Stimulated activated CD4-positive, alpha-beta T cell treated with anti-CD3 and anti-CD28 coated beads, Interleukin-1b, Interleukin-23, amount 100 ng/mL, for 1 hour (primary cell): ENCODE results near the gene SP3.
"Not testable (repeated sequence)": the region's sequence is repeated elsewhere in the genome, so short reads cannot be mapped to it uniquely, and the experiment has no call there.

Experiments
- DNase-seq, 2 donors: peaks; one replicate each; pipeline ENCODE4 v3.0.0-alpha.2; 2020; ENCODE audit warnings: low read depth in 2 of 2

Gene SP3

DNA sequence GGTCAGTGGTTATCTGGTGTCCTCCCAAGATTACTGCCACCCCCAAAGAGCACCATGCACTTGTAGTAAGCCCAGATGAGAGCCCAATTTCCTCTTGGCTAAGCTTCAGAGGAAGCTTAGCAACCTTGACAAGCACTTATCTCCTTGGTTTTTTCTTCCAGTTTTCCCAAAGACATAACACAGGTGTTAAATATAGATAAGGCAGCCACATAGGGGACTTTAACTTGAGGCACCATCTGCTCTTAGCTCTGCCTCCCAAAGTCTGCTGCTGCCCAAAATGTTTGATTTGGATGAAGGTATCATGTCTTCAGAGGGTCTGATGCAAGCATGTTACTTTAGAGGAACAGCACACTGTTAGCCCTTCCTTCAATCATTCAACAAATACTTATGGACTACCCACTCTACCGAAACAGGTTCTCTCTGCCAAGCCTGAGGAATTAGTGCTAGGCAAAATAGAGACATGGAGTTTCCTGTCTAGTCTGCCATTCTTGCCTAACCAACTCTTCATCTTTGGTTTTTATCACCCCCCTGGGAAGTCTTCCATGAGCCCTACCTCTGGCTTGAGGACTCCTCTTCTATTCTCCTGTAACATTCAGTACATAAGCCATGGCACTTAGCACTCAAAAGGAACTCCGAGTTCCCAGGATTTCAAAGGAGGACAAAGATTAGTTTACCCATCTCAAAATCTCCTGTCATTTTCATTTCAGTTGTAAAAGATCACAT is 73.7 kb downstream of the SP3 start:
- no peak for DNase-seq

DNA sequence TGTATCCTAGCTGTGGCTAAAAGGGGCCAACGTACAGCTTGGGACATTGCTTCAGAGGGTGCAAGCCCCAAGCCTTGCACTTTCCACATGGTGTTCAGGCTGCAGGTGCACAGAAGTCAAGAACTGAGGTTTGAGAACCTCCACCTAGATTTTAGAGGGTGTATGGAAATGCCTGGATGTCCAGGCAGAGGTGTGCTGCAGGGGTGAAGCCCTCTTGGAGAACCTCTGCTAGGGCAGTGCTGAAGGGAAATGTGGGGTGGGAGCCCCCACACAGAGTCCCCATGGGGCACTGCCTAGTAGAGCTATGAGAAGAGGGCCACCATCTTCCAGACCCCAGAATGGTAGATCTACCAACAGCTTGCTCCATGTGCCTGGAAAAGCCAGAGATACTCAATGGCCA is 75.7 kb downstream of the SP3 start:
- not testable (repeated sequence) for DNase-seq

DNA sequence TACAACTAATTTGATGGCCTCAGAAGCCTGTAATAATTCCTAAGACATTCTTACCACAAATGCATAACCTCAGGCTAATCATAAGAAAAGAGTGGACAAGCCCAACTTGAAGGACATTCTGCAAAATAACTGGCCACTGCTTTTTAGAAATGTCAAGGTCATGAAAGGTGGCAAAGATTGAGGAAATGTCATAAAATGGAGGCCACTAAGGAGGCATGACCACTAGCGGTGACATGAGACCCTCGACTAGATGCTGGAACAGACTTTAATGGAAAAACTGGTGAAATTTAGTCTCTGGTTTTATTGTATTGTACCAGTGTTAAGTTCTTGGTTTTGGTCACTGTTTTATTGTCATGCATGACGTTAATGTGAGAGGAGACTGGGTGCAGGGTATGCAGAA is 78.6 kb downstream of the SP3 start:
- no peak for DNase-seq

DNA sequence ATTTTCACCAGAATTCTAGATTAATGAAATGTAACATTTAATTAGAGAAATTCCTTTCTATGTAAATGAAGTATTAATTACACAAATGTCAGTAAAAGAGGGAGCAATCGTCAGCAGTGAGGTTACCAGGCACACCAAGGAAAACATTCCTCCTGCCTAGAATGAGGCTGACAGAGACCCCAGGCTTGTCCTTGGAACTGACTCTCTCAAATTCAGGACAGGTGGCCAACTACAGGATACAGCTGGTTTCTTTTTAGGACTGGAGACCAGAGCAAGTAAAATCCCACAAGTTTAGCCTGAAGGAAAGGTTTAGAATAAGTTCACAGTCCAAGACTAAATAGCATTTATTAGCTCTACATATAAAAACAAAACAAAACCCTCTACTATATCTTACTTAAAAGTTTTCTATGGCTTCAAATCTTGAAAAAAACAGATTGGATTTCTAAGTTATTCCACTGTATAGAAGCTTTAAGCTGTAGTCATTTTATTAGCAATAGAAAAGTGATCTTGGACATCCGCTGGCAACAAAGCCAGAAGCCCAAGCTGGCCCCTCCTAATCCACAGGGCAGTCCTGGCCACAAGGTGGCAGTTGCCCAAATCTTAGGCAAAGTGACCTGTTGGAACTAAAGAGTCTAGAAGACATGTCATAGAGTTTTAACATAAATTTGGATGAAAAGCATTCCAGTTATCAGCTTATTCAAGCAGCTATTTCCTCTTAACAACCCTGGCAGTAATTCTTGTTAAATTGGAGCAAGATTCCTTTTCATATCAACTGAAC is 81.0 kb downstream of the SP3 start:
- no peak for DNase-seq

DNA sequence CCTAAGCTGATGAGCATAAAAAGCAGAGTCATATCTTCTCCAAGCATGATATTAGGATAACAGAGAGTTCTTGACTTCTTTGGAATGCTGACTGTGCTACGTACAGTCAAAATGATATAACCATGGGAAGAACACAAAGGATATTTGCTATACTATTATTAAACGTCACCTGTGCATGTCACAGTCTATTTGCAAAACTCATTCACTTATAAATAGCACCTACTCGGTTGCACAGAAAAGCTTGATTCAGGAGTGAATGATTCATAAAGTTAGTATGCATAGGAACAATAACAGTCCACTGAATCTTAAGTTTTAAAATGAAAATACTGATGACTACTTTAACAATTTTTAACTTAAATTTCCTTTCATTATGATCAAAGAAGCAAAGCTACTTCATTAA is 83.3 kb downstream of the SP3 start:
- no peak for DNase-seq

DNA sequence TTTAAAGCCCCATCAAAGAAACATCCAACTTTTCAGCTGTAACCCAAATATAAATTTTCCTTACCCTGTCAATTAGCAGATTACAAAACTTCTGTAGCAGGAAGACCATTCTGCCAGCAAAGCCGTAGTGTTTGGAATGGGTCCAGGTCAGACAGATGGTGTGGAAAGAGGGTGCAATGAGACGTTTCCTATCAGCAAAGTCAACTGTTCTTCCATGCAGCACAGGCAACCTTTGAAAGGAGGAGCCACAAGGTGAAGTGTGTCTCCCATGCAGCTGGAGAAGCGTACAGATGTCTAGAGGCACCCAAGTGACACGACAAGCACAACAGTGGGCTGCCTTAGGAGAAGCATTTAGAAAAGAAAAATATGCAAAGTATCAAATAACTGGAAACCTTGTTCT is 83.7 kb downstream of the SP3 start:
- no peak for DNase-seq

DNA sequence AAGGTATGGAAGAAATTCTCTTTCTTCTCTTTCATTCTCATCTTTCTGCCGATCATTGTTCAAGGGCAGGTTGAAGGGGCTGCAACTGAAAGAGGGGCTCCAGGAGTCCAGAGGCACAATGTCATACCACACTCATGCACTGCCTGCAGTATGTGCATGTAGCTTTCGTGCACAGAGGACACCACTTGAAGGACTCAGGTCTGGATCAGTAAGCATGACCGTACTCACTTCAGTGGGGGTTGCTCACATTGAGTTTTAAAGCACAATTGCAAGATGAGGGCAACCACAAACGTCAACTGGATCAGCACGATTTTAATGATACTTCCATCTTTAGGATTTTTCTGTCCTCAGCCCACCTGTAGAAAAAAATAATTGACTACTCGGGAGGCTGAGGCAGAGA is 84.6 kb downstream of the SP3 start:
- no peak for DNase-seq

DNA sequence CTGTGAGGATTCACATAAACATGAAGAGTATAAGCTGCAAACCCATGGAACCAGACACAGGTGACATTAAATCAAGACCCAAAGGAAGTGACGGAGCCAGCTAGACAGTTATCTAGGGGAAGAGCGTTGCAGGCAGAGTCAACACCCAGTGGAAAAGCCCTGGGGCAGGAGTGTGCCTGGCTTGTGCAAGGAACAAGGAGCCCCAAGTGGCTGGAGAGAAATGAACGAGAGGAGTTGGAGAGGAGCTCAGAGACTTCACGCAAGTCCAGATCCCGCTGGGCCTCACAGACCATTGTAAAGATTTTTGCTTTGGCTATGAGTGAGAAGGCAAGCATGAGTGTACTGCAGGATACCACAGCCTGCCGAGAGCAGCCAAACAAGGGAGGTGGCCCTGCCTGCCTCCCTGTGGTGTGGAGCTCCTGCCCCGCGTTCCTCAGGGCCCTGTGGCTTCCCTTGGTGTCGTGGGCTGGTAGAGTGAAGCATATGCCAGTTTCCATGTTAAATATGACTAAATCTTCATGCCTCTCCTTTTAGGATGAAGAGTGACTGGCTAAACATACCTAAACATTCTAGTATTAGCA is 88.2 kb downstream of the SP3 start:
- no peak for DNase-seq

DNA sequence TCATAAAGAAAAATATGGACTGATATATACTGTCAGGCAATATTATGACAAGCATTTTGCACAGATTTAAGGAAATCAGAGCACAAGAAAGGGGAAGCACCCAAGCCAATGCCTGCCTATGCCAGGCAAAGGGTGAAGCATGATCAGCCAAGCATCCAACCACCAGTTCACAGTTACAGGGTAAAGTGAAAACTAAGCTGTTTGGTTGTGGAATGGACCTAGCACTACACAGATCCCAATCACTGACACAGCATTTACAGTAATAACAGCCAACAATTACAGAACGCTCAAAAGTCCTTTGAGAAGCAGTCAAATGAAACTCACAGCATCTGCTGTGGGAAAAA is 90.3 kb downstream of the SP3 start:
- no peak for DNase-seq

DNA sequence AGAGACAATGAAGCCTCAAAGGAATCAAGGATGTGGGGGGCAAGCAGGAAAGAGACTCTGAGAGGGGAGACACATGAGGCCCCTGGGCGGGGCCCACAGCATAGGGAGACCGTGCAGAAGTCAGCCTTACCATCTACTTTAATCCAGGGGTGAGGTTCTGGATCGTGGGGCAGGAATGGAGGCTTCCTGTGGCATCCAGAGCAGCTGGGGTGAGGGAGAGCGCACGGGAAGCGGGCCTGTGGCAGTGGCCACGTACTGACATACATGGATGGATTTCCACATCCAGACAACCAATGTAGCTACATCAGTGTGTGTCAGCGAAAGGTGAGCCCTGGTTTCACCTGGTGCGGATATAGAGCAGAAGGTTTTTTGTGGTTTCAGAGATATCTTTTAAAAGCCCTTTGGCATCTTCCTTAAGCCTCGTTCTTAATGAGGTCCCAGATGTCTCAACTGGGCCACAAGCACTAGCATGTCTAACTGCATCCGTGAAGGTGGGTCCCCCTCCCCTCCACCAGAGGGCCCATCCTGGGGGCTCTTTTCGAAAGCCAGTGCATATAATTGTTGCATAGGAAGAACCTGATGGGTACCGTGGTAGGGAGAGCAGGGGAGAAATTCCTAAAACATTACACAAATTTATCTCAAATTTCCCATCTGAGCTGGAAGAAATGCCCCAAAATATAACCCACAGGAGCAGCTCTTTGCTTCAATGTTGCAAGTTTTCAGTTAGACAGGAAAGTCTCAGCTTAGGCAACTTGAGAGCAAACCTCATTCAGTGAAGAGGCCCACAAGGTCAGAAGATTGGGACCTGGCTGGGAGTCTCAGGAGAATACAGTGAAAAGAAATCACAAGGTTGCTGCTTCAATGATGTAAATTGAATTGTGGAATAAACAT is 90.9 kb downstream of the SP3 start:
- DNase-seq: no peak

DNA sequence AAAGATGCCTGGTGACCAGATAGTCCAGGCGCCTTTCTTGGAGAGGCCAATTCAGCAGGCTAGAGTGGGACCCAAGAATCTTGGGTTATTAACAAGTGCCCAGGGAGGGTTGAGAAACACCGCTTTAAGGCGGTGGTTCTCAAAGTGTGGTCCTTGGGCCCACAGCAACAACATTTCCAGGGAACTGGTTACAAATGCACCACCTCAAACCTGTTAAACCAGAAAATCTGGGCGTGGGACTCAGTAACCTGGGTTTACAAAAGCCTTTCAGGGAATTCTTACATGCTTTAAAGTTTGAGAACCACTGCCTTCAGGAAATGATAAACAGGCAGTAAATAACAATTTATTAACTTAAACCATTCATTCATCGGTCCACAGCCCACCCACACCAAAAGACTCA is 92.5 kb downstream of the SP3 start:
- DNase-seq: no peak

DNA sequence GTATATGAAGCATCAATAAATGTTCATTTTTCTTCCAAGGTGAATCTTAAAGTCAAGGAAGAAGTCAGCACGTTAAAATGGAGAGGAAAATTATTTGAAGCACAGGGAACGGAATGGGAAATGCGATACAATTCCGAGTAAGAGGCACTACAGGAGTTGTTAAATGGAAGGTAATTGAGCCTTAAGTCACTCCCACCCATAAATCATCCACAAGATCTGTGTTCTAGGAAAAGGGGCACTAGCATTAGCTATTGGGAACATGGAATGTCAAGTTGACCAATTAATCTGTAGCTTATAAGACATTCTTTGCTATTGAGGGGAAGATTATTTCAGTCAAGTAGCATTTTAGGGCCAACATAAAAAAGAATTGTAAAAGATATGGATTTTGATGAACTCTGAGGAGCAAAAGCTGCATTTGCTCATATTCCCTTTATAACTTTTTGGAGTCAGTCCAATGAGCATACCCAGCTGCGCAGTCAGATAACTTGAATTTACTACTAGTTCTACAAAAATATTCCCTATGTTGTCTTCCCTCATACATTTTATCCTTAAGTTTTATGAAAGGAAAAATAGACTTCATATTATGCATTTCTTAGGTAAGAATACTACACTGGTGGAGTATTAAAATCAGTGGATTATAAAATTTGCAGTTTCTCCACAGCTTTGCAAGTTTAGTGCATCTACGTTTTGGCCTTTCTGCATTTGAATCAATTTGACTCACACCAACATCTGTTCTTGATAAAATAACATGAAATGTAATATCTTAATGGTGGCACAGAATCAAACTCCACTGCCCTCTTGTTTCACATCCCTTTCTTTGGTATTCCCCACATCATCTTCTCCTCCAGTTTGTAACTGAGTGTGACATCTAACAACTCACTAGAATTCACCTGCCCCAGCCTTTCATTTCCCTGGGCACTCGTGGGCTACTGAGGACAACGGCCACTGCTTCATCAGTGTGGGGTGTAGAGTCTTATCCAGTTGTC is 95.6 kb downstream of the SP3 start:
- DNase-seq: no peak

DNA sequence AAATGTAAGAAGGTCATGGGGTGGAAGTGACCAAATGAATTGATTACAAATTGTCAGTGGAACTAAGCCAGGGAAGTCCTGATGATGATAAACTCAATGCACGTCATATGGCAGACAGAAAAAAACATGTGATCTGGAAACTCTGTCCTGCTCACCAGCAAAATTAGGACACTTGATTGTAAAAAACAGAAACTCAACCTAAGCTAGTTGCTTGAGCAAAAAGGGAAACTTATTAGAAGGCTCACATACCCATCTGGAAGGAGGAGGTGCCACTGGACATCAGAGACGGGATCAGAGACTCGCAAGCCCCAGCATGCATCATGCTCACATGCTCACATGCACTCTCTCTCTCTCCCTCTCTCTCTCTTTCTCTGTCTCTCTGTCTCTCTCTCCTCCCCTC is 96.8 kb downstream of the SP3 start:
- DNase-seq: no peak

DNA sequence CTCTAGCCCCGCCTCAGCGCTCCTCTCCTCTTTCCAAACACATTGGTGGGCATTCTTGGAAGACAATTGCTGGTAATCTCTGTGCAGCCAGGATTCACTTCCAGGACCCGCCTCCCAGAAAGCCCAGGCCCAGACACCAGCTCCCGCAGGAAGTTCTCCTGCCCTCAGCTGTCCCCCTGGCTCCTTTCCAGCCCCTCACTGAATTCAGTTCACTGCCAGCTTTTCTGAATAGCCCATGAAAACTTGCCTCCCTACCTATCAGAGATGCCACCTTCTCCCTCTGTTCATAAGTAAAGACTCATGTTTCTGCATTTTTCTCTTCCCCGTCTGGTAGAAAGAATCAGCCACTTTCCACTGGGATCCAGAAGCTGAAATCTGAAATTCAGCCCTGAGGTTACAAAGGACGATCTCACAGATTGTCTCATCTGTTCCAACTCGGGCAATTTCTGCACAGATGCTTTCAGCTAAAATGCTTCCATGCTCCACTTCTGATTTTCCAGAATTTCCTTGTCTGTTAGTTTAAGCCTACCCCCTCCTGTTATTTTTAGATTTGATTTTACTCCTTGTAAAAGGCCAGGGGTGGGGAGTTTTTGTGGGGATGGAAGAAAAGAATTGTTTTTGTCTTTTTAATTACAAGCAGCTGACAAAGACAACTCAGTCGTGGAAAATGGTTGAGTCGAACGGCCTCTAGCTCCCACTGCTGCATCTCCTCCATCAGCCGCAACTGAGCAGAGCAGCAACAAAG is 98.1 kb downstream of the SP3 start:
- no peak for DNase-seq

DNA sequence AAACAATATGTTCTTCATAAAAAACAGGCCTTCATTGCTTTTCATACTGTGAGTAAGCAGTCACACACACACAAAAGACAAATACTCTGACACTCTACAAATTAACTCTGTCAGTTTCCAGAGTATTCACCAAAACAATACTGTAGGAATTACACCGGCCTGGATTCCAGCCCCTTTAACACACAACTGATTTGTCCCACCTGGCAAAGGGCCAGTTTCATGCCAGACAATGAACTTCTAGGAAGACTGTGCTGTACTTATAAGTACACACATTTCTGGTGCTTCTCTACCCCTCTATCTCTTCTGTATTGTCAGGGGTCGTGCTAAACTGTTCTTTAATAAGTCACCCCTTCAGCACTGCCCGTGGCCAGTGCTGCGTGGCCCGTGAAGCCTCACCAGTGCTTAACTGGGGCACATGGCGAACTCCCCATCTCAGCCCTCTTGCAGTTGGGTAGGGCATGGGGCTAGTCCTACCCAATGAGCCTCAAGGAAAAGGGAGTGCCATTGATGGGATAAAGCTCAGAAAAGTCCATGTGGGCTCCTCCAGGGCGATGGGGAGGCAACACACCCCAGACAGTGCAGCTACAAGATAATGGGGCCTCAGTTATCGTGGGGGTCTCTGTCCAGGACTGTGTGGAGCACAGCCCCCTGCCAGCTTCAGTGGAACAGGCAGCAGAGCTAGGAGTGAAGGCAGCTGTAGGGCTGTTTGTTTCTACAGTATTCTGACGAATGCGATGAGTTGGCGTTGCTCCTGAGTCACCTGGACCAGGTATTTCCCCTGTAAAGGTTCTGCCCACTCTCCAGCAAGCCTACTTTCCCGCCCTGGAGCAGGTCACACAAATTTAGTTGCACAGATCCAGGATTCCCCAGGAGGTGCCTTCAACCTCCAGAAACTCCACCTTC is 99.0 kb downstream of the SP3 start:
- no peak for DNase-seq

DNA sequence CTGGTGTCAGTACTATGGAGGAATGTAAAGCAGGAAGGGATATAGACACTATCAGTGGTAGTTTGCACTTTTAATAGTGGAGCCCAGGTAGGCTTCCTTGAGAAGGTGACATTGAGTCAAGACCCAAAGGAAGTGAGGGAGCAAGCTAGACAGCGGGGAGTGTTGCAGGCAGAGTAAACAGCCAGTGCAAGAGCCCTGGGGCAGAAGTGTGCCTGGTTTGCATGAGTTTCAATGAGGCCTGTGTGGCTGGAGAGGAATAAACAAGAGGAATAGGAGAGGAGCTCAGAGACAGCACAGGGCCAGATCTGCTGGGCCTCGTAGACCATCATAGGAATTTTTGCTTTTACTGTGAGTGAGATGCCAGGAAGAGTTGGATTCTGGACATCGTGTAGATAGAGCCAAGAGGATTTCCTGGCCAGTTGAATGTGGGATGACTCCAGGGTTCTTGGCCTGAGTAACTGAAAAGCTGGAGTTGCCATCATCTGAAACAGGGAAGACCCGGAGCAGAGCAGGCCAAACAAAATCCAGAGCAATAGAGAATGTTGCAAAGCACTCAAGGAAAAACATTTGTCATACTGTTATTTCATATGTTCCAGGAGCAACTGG is 102.5 kb downstream of the SP3 start:
- DNase-seq: no peak

DNA sequence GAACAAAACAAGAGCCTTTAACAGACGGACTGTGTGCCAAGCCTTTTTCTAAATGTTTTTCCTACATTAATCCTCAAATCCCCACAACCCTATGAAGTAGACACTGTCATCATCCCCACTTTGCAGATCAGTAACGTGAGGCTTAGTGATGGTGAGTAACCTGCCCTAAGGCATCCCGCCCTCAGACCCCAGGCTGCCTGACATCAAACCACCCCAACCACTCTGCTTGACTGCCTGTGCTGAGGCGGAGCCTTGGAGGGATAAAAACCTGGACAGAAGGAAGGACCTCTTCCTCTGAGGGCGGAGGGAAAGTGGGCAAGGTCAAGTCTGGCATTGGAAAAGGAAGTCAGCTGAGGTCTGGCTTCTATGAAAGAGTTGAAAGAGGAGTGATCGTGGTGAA is 104.6 kb downstream of the SP3 start:
- no peak for DNase-seq

DNA sequence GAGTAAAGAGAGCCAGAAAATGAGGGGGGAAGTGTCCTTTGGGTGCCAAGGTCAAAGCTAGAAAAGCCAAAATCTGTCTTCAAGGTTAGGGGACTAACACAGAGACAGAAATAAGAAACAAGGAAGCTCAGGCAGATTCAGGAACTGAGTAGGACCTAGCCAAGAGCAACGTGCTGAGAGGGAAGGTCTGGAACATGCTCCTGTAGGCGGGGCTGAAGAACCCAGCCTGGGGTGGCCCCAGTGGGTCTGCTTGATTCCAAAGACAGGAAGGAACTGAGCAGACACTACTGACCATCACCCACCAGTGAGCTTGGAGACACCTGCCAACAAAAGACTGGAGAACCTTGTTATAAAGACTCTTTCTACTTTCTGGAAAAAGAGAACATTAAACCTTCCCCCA is 105.1 kb downstream of the SP3 start:
- no peak for DNase-seq

DNA sequence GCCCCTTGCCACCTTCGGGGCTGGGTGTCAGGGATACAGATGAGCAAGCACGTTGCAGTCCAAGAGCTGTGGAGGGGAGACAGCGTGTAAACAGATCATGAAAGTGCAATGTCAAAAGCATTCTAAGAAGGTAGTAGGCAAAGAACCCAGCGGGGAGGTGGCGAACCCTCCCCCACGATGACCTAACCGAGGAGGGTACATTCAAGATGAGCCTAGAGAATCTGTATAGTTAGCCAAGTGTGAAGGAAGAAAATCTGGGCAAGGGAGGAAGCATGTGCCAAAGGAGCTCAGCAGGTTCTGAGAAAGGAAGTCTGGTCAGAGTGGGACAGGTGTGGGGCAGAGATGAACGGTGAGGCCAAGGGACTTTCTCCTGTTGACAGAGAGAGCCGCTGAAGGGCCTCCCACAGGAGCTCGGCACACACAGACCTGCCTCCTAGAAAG is 106.9 kb downstream of the SP3 start:
- no peak for DNase-seq
